ENCODE measurements around the gene CEP72. TPM values are rescaled to one million over a fixed set of nuclear protein-coding genes. Genes with fewer than 3 reads are reported as not detected.
A peak's percentile ranks its signal among the peaks of the same experiment; 100 is the strongest.

CEP72 gene
- 17.3 and 23.6 TPM in 2 replicates for total RNA-seq (2014; rRNA removed)
- Bru-seq, nascent RNA = percentile 69 among the genes with signal in this experiment
- percentile 72 among the genes with signal in this experiment for BruChase-seq, experiment 1, labeled RNA remaining after a 6-hour chase
- percentile 69 among the genes with signal in this experiment for BruChase-seq, experiment 2, labeled RNA remaining after a 2-hour chase
- long read RNA-seq, transcript CEP72-201 (12 exons, 2,434 nt) = major isoform, 11 of 23 reads
- long read RNA-seq, partial matches to known transcripts = 1 of 23 reads
- long read RNA-seq, other reads (novel, unspliced or antisense) = 8 of 23 reads

- Histone ChIP-seq H3F3A (ENCODE audit: low read length, unreplicated experiment) (no peaks in the 10 kb centered on the region), H4K20me1 (ENCODE audit: low read length) (peaks cover 23% of the 10 kb centered on the region), H3K9me2 (replicated peaks; ENCODE audit: low read length) (no peaks in the 10 kb centered on the region), H2AFZ (ENCODE audit: low read length) (peak within 1 kb of the TSS; percentile 86), H3K79me2 (ENCODE audit: low read length) (peaks cover 46% of the 10 kb centered on the region), H3K27me3 (ENCODE audit: low read length) (no peaks in the 10 kb centered on the region), H3K4me1 (ENCODE audit: insufficient read depth, low read length) (peaks cover 22% of the 10 kb centered on the region), H3K4me2 (ENCODE audit: low read length) (peak within 1 kb of the TSS; percentile 90), H3K27ac (ENCODE audit: low read length) (no peak within 1 kb of the TSS), H3K9ac (ENCODE audit: low read length) (peak within 1 kb of the TSS; percentile 85), H3K4me3 (ENCODE audit: low read length) (peak within 1 kb of the TSS; percentile 74), H3K9me3 (ENCODE audit: low read length) (no peaks in the 10 kb centered on the region), H3K36me3 (ENCODE audit: low read depth, low read length) (peaks cover 13% of the 10 kb centered on the region)
- ChIA-PET CTCF (no interaction called here), POLR2A (ENCODE audit: unreplicated experiment) (no interaction called here)
- DNase-seq (peak; percentile 88), ATAC-seq (peak; percentile 88)
- no peak for TF ChIP-seq CTCF (conservative IDR thresholded peaks at IDR 0.05; ENCODE audit: low read depth, low read length)
- TF ChIP-seq EZH2 (IDR thresholded peaks at IDR 0.05; ENCODE audit: low read length, unreplicated experiment) = no peak
- no peak for TF ChIP-seq EZH2phosphoT487 (IDR thresholded peaks at IDR 0.05; ENCODE audit: borderline replicate concordance, low read length)
- intact Hi-C loops (cut with micrococcal nuclease) = loop anchor here (5.0 to 10.0 kb wide), 4 partner anchors 45 to 167 kb away; partner anchors contain the start of gene EXOC3
- no TSS peak for BruUV-seq (replicated peaks)
These were observed at the start of gene CEP72 for GRCh38 chr5:611731-612486. TSS of gene CEP72 (plus strand) at chr5:612340. CDS start at chr5:612362, 22 bp downstream.

GRCh38 chr5:565782-566440, 46.2 kb upstream of the CEP72 start:
- no peaks in the 10 kb centered on the region for H3K27me3 ChIP-seq (ENCODE audit: low read length)
- H3F3A ChIP-seq (ENCODE audit: low read length, unreplicated experiment) = peaks cover 3% of the 10 kb centered on the region
- no peaks in the 10 kb centered on the region for H3K36me3 ChIP-seq (ENCODE audit: low read depth, low read length)
- ChIA-PET CTCF (interaction anchor here (0.5 to 0.6 kb wide), 2 partner anchors 105 to 107 kb away, joined by 4 to 5 read pairs; no protein-coding TSS in a partner anchor), POLR2A (ENCODE audit: unreplicated experiment) (no interaction called here)
- H2AFZ ChIP-seq (ENCODE audit: low read length) = peak overlapping the region; percentile 1; the same call in 1 of the 2 replicates
- H3K4me2 ChIP-seq (ENCODE audit: low read length) = peak overlapping the region; percentile 67
- peak overlapping the region; percentile 54 for H3K27ac ChIP-seq (ENCODE audit: low read length)
- 0 out of 2 replicates have a peak, but pooled peaks cover 9% of the 10 kb centered on the region for H3K9me3 ChIP-seq (ENCODE audit: low read length)
- intact Hi-C loops (cut with micrococcal nuclease) = loop anchor here (5.0 kb wide), 1 partner anchor 46 kb away; the partner anchor contains the start of gene CEP72
- H3K79me2 ChIP-seq (ENCODE audit: low read length) = no peaks in the 10 kb centered on the region
- TF ChIP-seq EZH2phosphoT487 (IDR thresholded peaks at IDR 0.05; ENCODE audit: borderline replicate concordance, low read length) (no peak), CTCF (conservative IDR thresholded peaks at IDR 0.05; ENCODE audit: low read depth, low read length) (peak; percentile 26; the same call in 1 of the 2 replicates)
- H3K4me1 ChIP-seq (ENCODE audit: insufficient read depth, low read length) = peaks cover 12% of the 10 kb centered on the region; the same call in 1 of the 2 replicates
- H3K4me3 ChIP-seq (ENCODE audit: low read length) = peak overlapping the region; percentile 47; the same call in 1 of the 2 replicates
- no peaks in the 10 kb centered on the region for H4K20me1 ChIP-seq (ENCODE audit: low read length)
- DNase-seq = peak; percentile 73
- no peaks in the 10 kb centered on the region for H3K9me2 ChIP-seq (replicated peaks; ENCODE audit: low read length)
- peak; percentile 87 for ATAC-seq
- no peak overlapping the region for H3K9ac ChIP-seq (ENCODE audit: low read length)
- BruUV-seq (replicated peaks) = no TSS peak
